A549 treated with CpdA at 1 μM for 4 hours (cell line): ENCODE results near the gene NOC3L. TPM values are rescaled to one million over a fixed set of nuclear protein-coding genes. Genes with fewer than 3 reads are reported as not detected.

Source experiments
- total RNA-seq: library from RNA; stranded (reverse); fragments of 200-300 nt; extraction: Qiagen RNA extraction; gene quantifications from 5 replicates; pipeline ENCODE4 v1.2.3, GENCODE V29; 2022; ENCODE audit warnings: low read depth

Gene NOC3L
- total RNA-seq = 22.7 to 31.8 TPM (median 25.4 TPM) in 5 replicates

GRCh38 chr10:94362360-94363250 is at the start of gene NOC3L:
TSS of gene NOC3L (minus strand) at chr10:94362939. CDS start at chr10:94362838, 101 bp downstream.

GRCh38 chr10:94402204-94402842 is 39.6 kb upstream of the NOC3L start, which contains the start of gene TBC1D12:
TSS of gene TBC1D12 (plus strand) at chr10:94402541. CDS start at chr10:94402614, 73 bp downstream.

Other genes starting within 250 kb of the NOC3L start
- gene TBC1D12, start 39.6 kb upstream of the NOC3L start, total RNA-seq = 4.5 to 5.5 TPM (median 4.8 TPM) in 5 replicates
- gene HELLS, start 182.8 kb upstream of the NOC3L start, total RNA-seq = 28.8 to 36.0 TPM (median 31.7 TPM) in 5 replicates